GM12801 (cell line): Measurements from ENCODE around the gene E2F1.

Experiments
- TF ChIP-seq, protein P1 (sequence below): IDR thresholded peaks from one replicate; pipeline ENCODE4 v1.5.1; 2011; ENCODE audit warnings: control low read depth; ENCODE audit not compliant: insufficient read length; ENCODE audit errors: extremely low read depth

The E2F1 gene

GRCh38 chr20:33673410-33674293 is 12.5 kb downstream of the E2F1 start:
- TF ChIP-seq, protein P1, sequence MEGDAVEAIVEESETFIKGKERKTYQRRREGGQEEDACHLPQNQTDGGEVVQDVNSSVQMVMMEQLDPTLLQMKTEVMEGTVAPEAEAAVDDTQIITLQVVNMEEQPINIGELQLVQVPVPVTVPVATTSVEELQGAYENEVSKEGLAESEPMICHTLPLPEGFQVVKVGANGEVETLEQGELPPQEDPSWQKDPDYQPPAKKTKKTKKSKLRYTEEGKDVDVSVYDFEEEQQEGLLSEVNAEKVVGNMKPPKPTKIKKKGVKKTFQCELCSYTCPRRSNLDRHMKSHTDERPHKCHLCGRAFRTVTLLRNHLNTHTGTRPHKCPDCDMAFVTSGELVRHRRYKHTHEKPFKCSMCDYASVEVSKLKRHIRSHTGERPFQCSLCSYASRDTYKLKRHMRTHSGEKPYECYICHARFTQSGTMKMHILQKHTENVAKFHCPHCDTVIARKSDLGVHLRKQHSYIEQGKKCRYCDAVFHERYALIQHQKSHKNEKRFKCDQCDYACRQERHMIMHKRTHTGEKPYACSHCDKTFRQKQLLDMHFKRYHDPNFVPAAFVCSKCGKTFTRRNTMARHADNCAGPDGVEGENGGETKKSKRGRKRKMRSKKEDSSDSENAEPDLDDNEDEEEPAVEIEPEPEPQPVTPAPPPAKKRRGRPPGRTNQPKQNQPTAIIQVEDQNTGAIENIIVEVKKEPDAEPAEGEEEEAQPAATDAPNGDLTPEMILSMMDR: no peak

DNA sequence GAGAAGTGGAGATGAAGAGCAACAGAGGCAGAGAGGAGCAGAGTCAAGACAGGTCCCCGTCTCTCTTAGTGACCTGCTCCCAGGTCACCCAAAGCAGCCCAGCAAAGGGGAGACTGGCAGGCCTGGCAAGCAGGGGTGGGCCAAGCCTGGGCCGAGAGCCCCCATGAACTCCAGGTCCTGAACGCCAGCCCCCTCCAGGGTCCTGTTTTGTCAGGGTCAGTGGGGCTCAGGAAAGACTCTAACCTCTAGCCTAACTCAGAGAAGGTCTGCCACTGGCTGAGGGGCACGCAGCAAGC is 13.1 kb downstream of the E2F1 start:
- TF ChIP-seq, protein P1: no peak

- TF ChIP-seq, protein P1: no peak
Measured at GRCh38 chr20:33672426-33673113, 13.6 kb downstream of the E2F1 start.

DNA sequence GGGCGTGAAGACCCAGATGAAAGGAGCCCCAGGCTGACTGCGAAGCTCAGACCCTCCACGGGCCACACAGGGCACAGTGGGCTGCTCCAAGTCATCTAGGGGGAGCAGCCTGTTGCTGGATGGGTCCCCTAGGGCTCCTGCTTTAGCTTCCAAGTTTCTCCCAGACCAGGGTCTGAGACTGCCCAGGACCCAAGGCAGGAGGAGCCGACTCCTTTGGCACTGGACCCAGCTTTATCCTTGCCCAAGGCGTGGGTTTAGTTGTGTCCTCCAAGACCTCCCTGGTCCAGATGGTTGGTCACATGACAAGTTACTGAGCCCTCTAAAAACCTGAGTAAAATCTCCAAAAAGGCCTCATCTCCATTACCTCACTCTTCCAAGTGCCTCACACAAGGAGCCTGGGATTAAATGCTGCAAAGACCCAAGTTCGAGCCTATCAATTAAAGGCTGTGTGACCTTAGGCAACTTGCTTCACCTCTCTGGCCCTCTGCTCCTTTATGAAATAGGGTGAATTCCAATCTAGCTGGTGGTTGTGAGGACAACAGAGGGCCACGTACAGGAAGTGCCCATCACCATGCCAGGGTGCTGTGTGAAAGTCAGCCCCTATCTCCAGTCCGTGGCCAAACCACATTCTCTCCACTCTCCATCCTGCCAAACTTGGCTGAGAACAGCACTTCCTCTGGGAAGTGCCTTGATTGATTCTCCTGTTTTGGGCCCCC is 14.5 kb downstream of the E2F1 start:
- TF ChIP-seq, protein P1: no peak

DNA sequence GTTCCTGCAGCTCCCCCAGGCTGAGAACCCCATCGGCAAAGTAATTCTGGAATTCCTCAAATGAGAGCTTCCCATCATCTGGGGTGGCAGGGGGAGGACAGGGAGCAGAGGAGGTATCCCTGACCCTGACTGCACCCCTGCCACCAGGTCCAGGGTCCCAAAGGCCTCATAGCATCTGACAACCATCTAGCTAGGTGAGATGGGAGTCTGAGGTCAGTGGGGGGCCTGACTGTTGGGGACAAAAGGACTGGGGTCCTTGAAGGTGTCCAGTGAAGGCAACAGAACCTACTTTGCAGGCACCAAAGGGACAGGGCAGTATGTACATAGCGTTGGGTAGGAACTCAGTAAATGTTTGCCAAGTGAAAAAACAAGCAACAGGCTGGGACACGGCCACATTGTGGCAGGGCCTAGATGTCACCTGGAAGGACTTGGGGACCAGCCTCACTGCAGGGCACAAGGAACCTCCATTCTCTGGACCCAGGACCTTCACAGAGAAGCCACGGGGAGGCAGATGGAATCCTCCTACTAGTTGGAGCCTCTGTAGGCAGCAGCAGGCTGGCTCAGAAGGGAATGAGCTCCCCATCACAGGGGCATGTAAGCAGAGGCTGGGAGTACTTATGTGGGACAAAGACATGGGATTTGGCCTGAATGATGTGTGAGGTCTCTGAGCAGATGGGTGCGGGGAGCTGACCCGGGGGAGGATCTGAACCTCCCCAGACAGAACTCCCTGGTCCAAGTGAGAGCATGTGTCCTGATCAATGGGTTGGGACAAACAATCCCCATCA is 15.3 kb downstream of the E2F1 start:
- TF ChIP-seq, protein P1: no peak

GRCh38 chr20:33669873-33670640 is 16.1 kb downstream of the E2F1 start:
- TF ChIP-seq, protein P1: no peak
